ENCODE results near the gene PITX2. TPM values are rescaled to one million over a fixed set of nuclear protein-coding genes. Genes with fewer than 3 reads are reported as not detected.

Gene PITX2
- polyA plus RNA-seq, 1 of the 3 experiments (the other 2 are of a cell fraction): not detected

DNA sequence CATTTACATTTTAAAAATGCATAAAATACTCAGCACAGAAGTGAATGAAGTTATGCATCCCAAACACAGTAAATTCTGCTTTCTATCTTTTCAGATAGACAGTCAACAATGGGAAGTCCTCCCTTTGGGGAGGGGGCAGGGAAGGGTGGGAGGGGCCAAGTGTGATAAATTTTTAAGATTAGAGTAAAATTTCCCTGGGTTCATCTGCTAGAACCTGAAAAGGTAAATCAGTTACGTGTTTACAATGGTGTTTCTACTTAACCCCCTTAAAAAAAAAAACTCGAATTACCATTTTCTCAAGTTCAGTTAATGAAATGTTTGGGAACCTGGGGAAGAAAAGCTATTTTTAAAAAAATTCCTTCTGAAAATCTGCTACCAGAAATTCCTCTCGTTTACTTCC, 9.1 kb downstream of the PITX2 start:
- Histone ChIP-seq H3K79me2 (ENCODE audit: insufficient read depth) (no peaks in the 10 kb centered on the region), H3F3A (replicated peaks; ENCODE audit: insufficient read depth) (no peaks in the 10 kb centered on the region), H3K27me3 (ENCODE audit: insufficient read depth) (peaks cover 95% of the 10 kb centered on the region), H3K4me1 (ENCODE audit: control insufficient read depth in 1 of 2, insufficient read depth in 2 of 2, low read depth in 1 of 2, low read length in 1 of 2) (no peaks in the 10 kb centered on the region), H3K9ac (no peak overlapping the region), H3K36me3 (replicated peaks in 1 of 2; ENCODE audit: control insufficient read depth in 1 of 2, insufficient read depth in 2 of 2, low read length in 1 of 2) (no peaks in the 10 kb centered on the region), H3K4me2 (no peak overlapping the region), H2AFZ (ENCODE audit: low read depth) (no peak overlapping the region), H4K20me1 (ENCODE audit: insufficient read depth) (no peaks in the 10 kb centered on the region), H3K9me2 (no peaks in the 10 kb centered on the region), H3K27ac (ENCODE audit: low read depth in 2 of 2, low read length in 1 of 2) (no peak overlapping the region), H3K9me3 (no peaks in the 10 kb centered on the region), H3K4me3 (ENCODE audit: low read depth in 2 of 2, low read length in 1 of 2) (no peak overlapping the region)
- POLR2A ChIA-PET: no interaction called here
- CTCF ChIA-PET: interaction anchor here (0.7 to 1.0 kb wide), 2 partner anchors 10 to 175 kb away, joined by 3 read pairs; partner anchors contain the start of gene PITX2
- no peak for DNase-seq
- WGBS (ENCODE audit: low lambda C conversion rate): 13% methylated on average over 3 of the region's 3 CpGs
- TF ChIP-seq TAF1 (IDR thresholded peaks at IDR 0.05; ENCODE audit: borderline replicate concordance, low read depth, low read length): no peak

GRCh38 chr4:110612631-110613269, 10.1 kb downstream of the PITX2 start:
- H3K27ac ChIP-seq (ENCODE audit: low read depth in 2 of 2, low read length in 1 of 2): no peak overlapping the region
- no peaks in the 10 kb centered on the region for H3F3A ChIP-seq (replicated peaks; ENCODE audit: insufficient read depth)
- H3K4me3 ChIP-seq (ENCODE audit: low read depth in 2 of 2, low read length in 1 of 2): no peak overlapping the region
- H3K4me1 ChIP-seq (ENCODE audit: control insufficient read depth in 1 of 2, insufficient read depth in 2 of 2, low read depth in 1 of 2, low read length in 1 of 2): no peaks in the 10 kb centered on the region
- no peak overlapping the region for H2AFZ ChIP-seq (ENCODE audit: low read depth)
- H3K27me3 ChIP-seq (ENCODE audit: insufficient read depth): peaks cover 91% of the 10 kb centered on the region
- WGBS (ENCODE audit: low lambda C conversion rate): 21% methylated on average over 16 of the region's 23 CpGs
- no peaks in the 10 kb centered on the region for H3K36me3 ChIP-seq (replicated peaks in 1 of 2; ENCODE audit: control insufficient read depth in 1 of 2, insufficient read depth in 2 of 2, low read length in 1 of 2)
- CTCF ChIA-PET: interaction anchor here (0.7 to 1.0 kb wide), 3 partner anchors 11 to 176 kb away, joined by 3 read pairs; partner anchors contain the start of gene PITX2
- H3K4me2 ChIP-seq: no peak overlapping the region
- DNase-seq: no peak
- H3K79me2 ChIP-seq (ENCODE audit: insufficient read depth): no peaks in the 10 kb centered on the region
- no peaks in the 10 kb centered on the region for H3K9me3 ChIP-seq
- H4K20me1 ChIP-seq (ENCODE audit: insufficient read depth): no peaks in the 10 kb centered on the region
- POLR2A ChIA-PET: no interaction called here
- TF ChIP-seq REST (IDR thresholded peaks at IDR 0.05; ENCODE audit: low read depth, low read length): no peak
- TF ChIP-seq YY1 (IDR thresholded peaks at IDR 0.05; ENCODE audit: low read depth): no peak
- TF ChIP-seq, protein P1, sequence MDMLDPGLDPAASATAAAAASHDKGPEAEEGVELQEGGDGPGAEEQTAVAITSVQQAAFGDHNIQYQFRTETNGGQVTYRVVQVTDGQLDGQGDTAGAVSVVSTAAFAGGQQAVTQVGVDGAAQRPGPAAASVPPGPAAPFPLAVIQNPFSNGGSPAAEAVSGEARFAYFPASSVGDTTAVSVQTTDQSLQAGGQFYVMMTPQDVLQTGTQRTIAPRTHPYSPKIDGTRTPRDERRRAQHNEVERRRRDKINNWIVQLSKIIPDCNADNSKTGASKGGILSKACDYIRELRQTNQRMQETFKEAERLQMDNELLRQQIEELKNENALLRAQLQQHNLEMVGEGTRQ (IDR thresholded peaks at IDR 0.05; ENCODE audit: borderline replicate concordance, low read depth, low read length): no peak
- no peak for TF ChIP-seq FOXM1 (IDR thresholded peaks at IDR 0.05; ENCODE audit: low read depth)
- H3K9ac ChIP-seq: no peak overlapping the region
- H3K9me2 ChIP-seq: no peaks in the 10 kb centered on the region
